ENCODE results near the gene ZNFX1. TPM values are rescaled to one million over a fixed set of nuclear protein-coding genes. Genes with fewer than 3 reads are reported as not detected.
A peak's percentile ranks its signal among the peaks of the same experiment; 100 is the strongest.
"Not testable (repeated sequence)": the region's sequence is repeated elsewhere in the genome, so short reads cannot be mapped to it uniquely, and the experiment has no call there.

The ZNFX1 gene
- total RNA-seq, 1 donor from 2014 or later: 61.2 TPM

DNA sequence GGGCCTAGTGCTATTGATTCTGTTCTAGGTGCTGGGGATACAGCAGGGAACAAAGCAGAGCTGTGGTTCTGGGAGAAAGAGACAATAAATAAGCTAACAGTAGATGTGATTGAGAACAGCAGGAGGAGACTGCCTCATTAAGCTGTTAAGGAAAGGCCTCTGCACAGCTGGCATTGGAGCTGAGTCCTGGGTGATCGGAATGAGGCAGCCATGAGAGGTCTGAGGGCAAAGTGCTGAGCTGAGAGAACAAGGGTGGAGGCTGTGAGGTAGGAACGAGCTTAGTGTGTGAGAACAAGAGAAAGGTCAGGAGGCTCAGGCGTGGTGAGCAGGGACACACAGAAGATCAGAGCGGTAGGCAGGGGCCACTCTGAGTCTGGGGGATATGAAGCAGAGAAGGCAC lies 40.3 kb downstream of the ZNFX1 start:
- Mint-ChIP-seq H3K4me3 (no peak overlapping the region), H3K36me3 (ENCODE audit: low read depth) (peaks cover 65% of the 10 kb centered on the region), H3K4me1 (no peaks in the 10 kb centered on the region), H3K9me3 (no peaks in the 10 kb centered on the region), H3K27ac (no peak overlapping the region), H3K27me3 (no peaks in the 10 kb centered on the region)
- intact Hi-C loops (cut with micrococcal nuclease): no loop called here
- DNase-seq: no peak

DNA sequence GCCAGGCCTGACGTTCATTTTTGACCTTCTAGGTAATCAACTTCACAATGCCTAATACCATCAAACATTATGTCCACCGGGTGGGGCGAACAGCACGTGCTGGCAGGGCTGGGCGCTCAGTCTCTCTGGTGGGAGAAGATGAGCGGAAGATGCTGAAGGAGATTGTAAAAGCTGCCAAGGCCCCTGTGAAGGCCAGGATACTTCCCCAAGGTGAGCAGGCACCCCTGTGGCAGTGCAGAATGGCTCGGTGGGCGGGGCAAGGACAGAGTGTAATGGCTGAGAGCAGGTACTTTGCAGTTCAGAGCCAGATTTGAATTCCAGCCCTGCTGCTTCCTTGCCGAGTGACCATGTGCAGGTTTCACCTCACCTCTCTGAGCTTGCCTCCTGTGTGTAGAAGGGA lies 41.6 kb downstream of the ZNFX1 start:
- H3K36me3 Mint-ChIP-seq (ENCODE audit: low read depth): peaks cover 60% of the 10 kb centered on the region
- H3K27ac Mint-ChIP-seq: no peak overlapping the region

DNA sequence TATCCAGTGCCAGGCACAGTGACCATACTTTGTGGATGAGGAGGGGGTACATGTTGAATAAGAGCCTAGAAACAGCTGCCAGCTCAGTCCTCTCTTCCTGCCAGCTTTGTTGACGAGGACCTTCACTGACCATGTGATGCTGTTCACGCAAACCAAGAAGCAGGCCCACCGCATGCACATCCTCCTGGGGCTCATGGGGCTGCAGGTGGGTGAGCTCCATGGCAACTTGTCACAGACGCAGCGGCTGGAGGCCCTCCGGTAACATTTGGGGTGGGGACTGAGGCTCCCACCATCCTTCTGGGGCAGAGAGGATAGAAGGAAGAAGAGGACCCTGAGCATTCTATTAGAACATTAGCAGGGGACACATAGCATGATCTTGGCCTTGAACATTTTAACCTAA lies 43.0 kb downstream of the ZNFX1 start:
- Mint-ChIP-seq H3K4me3 (no peak overlapping the region), H3K27me3 (no peaks in the 10 kb centered on the region), H3K9me3 (no peaks in the 10 kb centered on the region), H3K27ac (no peak overlapping the region), H3K4me1 (peaks cover 5% of the 10 kb centered on the region), H3K36me3 (ENCODE audit: low read depth) (peaks cover 63% of the 10 kb centered on the region)
- no peak for DNase-seq
- intact Hi-C loops (cut with micrococcal nuclease): no loop called here

More for the DNA sequence above, 41.6 kb downstream of the ZNFX1 start:
- no peak overlapping the region for H3K4me3 Mint-ChIP-seq
- H3K4me1 Mint-ChIP-seq: no peaks in the 10 kb centered on the region
- no peak for DNase-seq
- H3K9me3 Mint-ChIP-seq: no peaks in the 10 kb centered on the region
- H3K27me3 Mint-ChIP-seq: no peaks in the 10 kb centered on the region
- intact Hi-C loops (cut with micrococcal nuclease): no loop called here

DNA sequence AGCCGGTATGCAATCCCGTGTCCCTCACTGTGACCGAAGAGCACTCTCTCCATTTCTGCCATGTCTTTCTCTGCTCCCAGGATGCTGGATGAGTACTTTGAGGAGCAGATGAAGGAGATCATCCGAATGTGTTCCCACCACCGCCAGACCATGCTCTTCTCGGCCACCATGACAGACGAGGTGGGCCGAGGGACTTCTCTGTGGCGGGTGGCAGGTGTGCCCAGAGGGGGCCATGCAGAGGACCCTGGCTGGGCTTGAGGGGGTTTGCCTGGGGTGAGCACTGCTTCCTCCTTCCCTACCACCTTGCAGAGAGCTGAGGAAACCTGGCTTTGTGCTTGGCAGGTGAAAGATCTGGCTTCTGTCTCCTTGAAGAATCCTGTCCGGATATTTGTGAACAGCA lies 44.6 kb downstream of the ZNFX1 start:
- no peaks in the 10 kb centered on the region for H3K9me3 Mint-ChIP-seq
- DNase-seq: no peak
- H3K27me3 Mint-ChIP-seq: no peaks in the 10 kb centered on the region
- no peak overlapping the region for H3K27ac Mint-ChIP-seq
- intact Hi-C loops (cut with micrococcal nuclease): no loop called here
- peaks cover 5% of the 10 kb centered on the region for H3K4me1 Mint-ChIP-seq
- H3K36me3 Mint-ChIP-seq (ENCODE audit: low read depth): peaks cover 62% of the 10 kb centered on the region
- no peak overlapping the region for H3K4me3 Mint-ChIP-seq

DNA sequence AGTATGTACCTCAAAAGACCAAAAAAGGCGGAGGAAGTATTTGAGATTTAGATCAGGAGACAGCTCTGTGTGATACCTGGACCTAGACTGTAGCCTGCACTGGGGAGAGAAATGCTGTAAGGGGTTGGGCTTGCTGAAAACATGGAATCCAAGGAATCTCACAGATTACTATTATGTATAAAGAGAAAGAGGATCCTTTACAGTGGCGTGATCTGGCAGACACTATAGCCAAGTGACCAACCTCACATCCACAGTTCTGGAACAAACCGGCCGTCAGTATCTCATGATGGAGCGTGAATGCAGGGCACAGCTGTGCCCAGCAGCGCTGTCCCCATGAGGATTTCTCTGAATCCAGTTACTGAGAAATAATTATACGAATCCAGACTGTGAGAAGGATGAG lies 46.4 kb downstream of the ZNFX1 start:
- no peak overlapping the region for H3K4me3 Mint-ChIP-seq
- H3K27me3 Mint-ChIP-seq: no peaks in the 10 kb centered on the region
- H3K36me3 Mint-ChIP-seq (ENCODE audit: low read depth): peaks cover 65% of the 10 kb centered on the region
- intact Hi-C loops (cut with micrococcal nuclease): no loop called here
- peaks cover 5% of the 10 kb centered on the region for H3K4me1 Mint-ChIP-seq
- H3K27ac Mint-ChIP-seq: peak overlapping the region; percentile 42
- no peak for DNase-seq
- no peaks in the 10 kb centered on the region for H3K9me3 Mint-ChIP-seq

DNA sequence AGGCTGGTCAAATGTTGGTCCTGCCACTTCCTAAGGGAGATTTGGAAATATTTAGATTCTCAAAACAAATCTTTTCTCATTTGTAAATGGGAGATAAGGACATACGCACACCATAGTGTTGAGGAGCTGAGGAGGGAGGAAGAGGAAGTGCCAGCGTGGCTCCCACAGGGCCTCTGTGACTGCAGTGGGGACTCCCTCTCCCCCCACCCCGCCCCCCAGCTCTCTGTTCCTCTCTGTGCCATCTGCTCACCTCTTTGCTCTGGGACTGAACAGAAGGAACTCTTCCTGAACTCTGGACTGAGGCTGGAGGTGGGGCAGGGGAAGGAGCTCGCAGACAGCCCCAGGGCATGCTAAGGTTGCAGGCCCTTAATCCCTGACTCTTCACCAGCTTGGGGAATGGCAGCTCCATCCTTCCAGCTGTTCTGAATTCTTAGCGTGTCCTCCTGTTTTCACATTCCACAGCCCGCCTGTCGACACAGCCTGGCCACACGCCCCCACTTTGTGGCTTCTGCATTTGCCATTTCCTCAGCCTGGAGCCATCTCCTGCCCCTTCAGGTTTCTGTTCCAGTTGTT lies 47.2 kb downstream of the ZNFX1 start:
- DNase-seq: no peak
- no peak overlapping the region for H3K4me3 Mint-ChIP-seq
- H3K4me1 Mint-ChIP-seq: peaks cover 5% of the 10 kb centered on the region
- H3K9me3 Mint-ChIP-seq: no peaks in the 10 kb centered on the region
- H3K27me3 Mint-ChIP-seq: no peaks in the 10 kb centered on the region
- peaks cover 67% of the 10 kb centered on the region for H3K36me3 Mint-ChIP-seq (ENCODE audit: low read depth)
- intact Hi-C loops (cut with micrococcal nuclease): no loop called here
- peak overlapping the region; percentile 42 for H3K27ac Mint-ChIP-seq

DNA sequence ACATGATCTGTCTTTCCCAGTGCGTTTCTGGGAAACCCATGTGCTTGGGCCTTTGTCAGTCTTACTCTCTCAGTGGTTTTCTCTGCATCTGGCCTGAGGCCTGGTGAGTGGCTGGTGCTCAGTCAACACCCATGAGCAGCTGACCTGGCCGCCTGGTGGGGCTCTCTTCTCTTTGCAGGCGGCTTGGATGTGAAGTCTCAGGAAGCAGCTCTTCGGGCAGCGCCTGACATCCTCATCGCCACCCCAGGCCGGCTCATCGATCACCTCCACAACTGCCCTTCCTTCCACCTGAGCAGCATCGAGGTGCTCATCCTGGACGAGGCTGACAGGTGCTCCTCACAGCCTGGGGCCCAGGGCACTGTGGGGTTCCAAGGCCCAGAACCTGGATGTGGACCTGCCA lies 47.8 kb downstream of the ZNFX1 start:
- no peak overlapping the region for H3K27ac Mint-ChIP-seq
- no peak for DNase-seq
- peaks cover 5% of the 10 kb centered on the region for H3K4me1 Mint-ChIP-seq
- no peaks in the 10 kb centered on the region for H3K9me3 Mint-ChIP-seq
- H3K27me3 Mint-ChIP-seq: no peaks in the 10 kb centered on the region
- intact Hi-C loops (cut with micrococcal nuclease): no loop called here
- no peak overlapping the region for H3K4me3 Mint-ChIP-seq
- peaks cover 68% of the 10 kb centered on the region for H3K36me3 Mint-ChIP-seq (ENCODE audit: low read depth)

DNA sequence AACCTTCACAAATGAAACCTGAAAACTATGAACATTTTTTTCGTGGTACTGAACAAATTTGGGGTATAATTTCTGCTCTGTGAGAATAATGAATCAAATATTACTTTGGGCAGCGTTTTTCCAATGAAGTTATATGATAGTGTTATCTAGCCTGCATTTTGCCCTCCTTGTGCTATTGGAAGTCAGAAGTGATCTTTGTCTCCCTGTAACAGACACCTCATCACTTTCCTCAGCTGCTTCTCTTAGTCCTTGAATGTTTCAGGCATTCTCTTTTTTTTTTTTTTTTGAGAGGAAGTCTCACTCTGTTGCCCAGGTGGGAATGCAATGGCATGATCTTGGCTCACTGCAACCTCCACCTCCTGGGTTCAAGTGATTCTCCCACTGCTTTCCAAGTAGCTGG lies 48.5 kb downstream of the ZNFX1 start:
- intact Hi-C loops (cut with micrococcal nuclease): no loop called here
- no peak overlapping the region for H3K4me3 Mint-ChIP-seq
- no peak overlapping the region for H3K27ac Mint-ChIP-seq
- H3K27me3 Mint-ChIP-seq: no peaks in the 10 kb centered on the region
- peaks cover 67% of the 10 kb centered on the region for H3K36me3 Mint-ChIP-seq (ENCODE audit: low read depth)
- H3K9me3 Mint-ChIP-seq: no peaks in the 10 kb centered on the region
- DNase-seq: no peak
- H3K4me1 Mint-ChIP-seq: peaks cover 5% of the 10 kb centered on the region

DNA sequence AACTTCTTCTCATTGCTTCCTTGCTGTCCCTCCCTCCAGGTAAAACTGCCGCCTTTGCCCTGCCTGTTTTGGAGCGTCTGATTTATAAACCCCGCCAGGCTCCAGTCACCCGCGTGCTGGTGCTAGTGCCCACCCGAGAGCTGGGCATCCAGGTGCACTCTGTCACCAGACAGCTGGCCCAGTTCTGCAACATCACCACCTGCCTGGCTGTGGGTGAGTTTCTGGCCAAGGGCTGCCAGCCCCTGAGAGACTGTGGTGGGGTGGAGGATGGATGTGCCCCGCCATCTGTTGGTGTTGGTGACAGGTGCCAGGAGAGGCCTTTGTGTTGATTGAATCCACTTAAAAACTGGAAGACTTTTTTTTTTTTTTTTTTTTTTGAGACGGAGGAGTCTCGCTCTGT lies 49.2 kb downstream of the ZNFX1 start:
- peaks cover 66% of the 10 kb centered on the region for H3K36me3 Mint-ChIP-seq (ENCODE audit: low read depth)
- H3K4me1 Mint-ChIP-seq: peaks cover 5% of the 10 kb centered on the region
- no peak for DNase-seq
- no peak overlapping the region for H3K27ac Mint-ChIP-seq
- no peak overlapping the region for H3K4me3 Mint-ChIP-seq
- no peaks in the 10 kb centered on the region for H3K27me3 Mint-ChIP-seq
- intact Hi-C loops (cut with micrococcal nuclease): no loop called here
- H3K9me3 Mint-ChIP-seq: no peaks in the 10 kb centered on the region

DNA sequence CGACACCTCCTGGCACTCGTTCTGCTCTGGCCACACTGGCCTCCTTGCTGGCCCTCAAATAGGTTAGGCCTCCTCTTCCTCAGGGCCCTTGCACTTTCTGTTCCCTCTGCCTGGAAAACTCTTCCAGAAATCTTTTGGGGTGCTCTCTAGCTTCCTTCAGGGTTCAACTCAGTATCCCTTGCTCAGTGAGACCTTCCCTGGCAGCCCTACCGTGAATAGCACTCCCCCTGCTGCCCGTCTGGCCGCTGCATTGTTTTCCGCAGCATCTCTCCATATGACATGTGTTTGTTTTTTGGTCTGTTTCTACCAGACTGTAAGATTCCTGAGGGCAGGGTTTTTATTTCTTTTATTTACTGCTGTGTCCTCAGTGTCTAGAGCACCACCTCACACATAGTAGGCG lies 52.0 kb downstream of the ZNFX1 start:
- no peak overlapping the region for H3K27ac Mint-ChIP-seq
- no peaks in the 10 kb centered on the region for H3K27me3 Mint-ChIP-seq
- DNase-seq: no peak
- intact Hi-C loops (cut with micrococcal nuclease): no loop called here
- no peaks in the 10 kb centered on the region for H3K9me3 Mint-ChIP-seq
- peaks cover 5% of the 10 kb centered on the region for H3K4me1 Mint-ChIP-seq
- H3K4me3 Mint-ChIP-seq: no peak overlapping the region
- H3K36me3 Mint-ChIP-seq (ENCODE audit: low read depth): peaks cover 71% of the 10 kb centered on the region

DNA sequence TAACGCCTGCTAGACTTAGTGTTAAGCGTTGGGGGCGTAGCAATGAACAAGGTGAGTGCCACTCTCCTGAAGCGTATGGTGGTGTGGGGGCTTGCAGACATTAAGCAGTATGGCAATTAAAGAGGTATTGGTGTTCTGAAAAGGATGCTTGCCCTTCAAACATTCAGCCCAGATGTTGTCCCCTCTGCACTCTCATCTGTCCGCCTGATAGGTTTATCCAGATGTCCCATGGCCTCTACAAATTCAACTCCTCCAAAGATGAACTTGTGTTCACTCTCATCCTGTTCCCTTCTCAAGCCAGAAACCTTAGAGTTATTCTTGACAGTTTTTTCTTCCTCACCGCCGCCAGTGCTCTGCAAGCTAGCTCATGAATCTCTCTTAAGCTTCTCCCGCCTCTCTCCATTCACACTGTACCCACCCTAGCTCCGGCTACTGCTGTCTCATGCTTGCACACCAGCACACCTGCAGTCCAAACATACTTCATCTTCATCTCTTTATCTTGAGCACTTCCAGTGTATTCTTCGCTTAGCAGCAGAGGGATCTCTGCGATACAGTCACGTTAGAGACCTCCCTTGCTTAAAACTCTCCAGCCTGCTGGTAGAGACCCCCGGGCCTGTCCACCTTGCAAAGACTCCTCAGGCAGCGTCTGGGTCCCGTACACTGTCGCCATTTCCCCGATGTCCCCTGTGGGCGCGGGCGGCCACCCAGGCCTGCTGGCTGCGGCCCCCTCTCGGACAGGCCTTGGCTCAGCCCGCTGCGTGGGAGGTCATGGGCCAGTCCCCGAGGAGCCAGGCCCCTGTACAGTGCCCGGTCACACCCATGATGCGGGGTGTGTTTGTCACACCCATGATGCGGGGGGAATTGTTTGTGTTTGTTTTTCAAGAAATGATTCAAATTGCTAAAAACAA lies 57.7 kb downstream of the ZNFX1 start:
- H3K27me3 Mint-ChIP-seq: peaks cover 3% of the 10 kb centered on the region
- peak overlapping the region; percentile 97 for H3K27ac Mint-ChIP-seq
- peak; percentile 63 for DNase-seq
- intact Hi-C loops (cut with micrococcal nuclease): loop anchor here (1.0 to 10.0 kb wide), 4 partner anchors 33 to 174 kb away; partner anchors contain the start of gene CSE1L
- peaks cover 38% of the 10 kb centered on the region for H3K36me3 Mint-ChIP-seq (ENCODE audit: low read depth)
- peaks cover 18% of the 10 kb centered on the region for H3K4me1 Mint-ChIP-seq
- H3K4me3 Mint-ChIP-seq: peak overlapping the region; percentile 94
- H3K9me3 Mint-ChIP-seq: no peaks in the 10 kb centered on the region

DNA sequence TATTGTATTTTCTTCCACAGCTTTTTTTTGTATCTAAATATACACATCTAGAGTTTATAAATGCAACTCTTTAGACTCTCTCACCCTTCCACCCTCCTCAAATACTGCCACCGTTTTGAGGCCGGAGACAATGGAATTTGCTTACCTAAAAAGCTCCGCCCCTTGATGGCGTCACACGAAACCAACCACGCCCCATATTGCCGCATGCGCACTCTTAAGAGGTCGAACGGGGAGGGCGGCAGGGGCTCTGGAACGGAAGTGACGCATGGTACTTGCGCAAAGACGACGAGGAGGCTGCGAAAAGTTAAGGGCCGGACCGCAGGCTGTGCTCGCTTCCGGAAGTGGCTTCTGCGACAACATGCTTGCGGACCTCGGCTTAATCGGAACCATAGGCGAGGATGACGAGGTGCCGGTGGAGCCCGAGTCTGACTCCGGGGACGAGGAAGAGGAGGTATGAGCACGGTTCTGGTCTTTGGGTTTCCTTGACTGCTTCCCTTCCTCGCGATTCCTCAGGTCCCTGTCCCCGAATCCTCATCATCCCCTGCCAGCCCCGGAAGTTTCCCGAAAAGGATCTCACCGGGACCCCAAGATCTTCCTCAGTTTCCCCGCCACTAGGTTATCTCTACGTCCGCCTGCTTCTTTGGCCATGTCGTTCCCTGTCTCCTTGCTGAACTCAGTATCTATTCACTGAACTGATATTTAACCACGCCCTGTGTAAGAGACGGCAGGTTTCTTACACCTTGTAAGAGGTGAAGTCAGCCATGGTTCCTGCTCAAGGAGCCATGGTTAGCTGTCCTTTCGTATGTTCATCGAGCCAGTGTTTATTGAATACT lies 58.5 kb downstream of the ZNFX1 start, which contains the start of gene DDX27:
Gene DDX27 (plus strand): TSS at position 326 of the 833 bp plus-strand sequence. CDS start 33 bp downstream, at position 359.
- intact Hi-C loops (cut with micrococcal nuclease): loop anchor here (1.0 to 10.0 kb wide), 4 partner anchors 32 to 173 kb away; partner anchors contain the start of gene CSE1L
- Mint-ChIP-seq H3K27me3 (peaks cover 4% of the 10 kb centered on the region), H3K36me3 (ENCODE audit: low read depth) (peaks cover 30% of the 10 kb centered on the region), H3K4me3 (peak within 1 kb of the TSS; percentile 94), H3K4me1 (peaks cover 18% of the 10 kb centered on the region), H3K9me3 (no peaks in the 10 kb centered on the region), H3K27ac (peak within 1 kb of the TSS; percentile 97)
- DNase-seq: peak; percentile 99

DNA sequence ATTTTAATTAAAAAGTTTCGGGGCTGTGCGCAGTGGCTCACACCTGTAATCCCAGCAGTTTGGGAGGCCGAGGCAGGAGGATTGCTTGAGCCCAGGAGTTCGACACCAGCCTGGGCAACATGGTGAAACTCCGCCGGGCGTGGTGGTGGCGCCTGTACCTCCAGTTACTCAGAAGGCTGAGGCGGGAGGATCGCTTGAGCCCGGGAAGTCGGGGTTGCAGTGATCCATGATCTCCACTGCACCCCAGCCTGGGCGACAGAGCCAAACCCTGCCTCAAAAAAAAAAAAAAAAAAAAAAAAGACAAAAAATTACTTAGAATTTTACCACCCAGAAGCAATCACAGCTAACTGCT lies 59.1 kb downstream of the ZNFX1 start:
- DNase-seq: peak; percentile 74
- Mint-ChIP-seq H3K36me3 (ENCODE audit: low read depth) (peaks cover 27% of the 10 kb centered on the region), H3K27ac (peak overlapping the region; percentile 97), H3K4me3 (peak overlapping the region; percentile 94), H3K4me1 (peaks cover 18% of the 10 kb centered on the region)
- intact Hi-C loops (cut with micrococcal nuclease): loop anchor here (1.0 to 10.0 kb wide), 4 partner anchors 31 to 172 kb away; partner anchors contain the start of gene CSE1L
- not testable (repeated sequence) for H3K27me3 Mint-ChIP-seq, H3K9me3 Mint-ChIP-seq

Measured in activated CD4-positive, alpha-beta T cell treated with anti-CD3 and anti-CD28 coated beads, Interleukin-2, amount 10 ng/mL, durations not matched to agents 24 days and 14 days (primary cell).